Stimulated activated CD4-positive, alpha-beta T cell treated with anti-CD3 and anti-CD28 coated beads, Interleukin-15, amount 100 ng/mL, for 48 hours (primary cell): ENCODE results near the gene DHCR24.
"Not testable (repeated sequence)": the region's sequence is repeated elsewhere in the genome, so short reads cannot be mapped to it uniquely, and the experiment has no call there.

Experiments
- DNase-seq, 2 donors: peaks; one replicate each; pipeline ENCODE4 v3.0.0-alpha.2; 2020; ENCODE audit warnings: low read depth in 2 of 2

The DHCR24 gene

DNA sequence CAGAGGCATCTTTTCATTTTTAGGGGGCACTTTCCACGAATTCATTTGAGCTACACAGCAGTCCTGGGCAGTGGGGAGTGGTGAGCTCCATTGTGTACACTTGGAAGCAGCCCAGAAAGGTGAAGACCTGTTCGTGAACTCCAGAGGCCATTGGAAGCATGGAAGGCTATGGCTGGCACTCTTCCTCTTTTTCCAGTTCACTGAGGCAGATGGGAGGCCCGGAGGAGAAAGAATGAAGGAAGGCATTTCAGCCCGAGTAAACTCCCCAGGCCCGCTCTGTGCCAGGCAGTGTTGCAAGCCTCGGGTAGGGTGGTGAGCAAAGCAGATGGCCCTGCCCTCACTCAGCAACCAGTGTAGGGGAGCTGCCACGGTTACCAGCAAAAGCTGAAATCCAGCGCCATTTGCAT lies 673 bp upstream of the DHCR24 start:
- no peak for DNase-seq

- DNase-seq, result no peak
Observed at GRCh38 chr1:54885807-54886723, 930 bp downstream of the DHCR24 start.

GRCh38 chr1:54885237-54885679 lies 1.7 kb downstream of the DHCR24 start:
- DNase-seq, result no peak

DNA sequence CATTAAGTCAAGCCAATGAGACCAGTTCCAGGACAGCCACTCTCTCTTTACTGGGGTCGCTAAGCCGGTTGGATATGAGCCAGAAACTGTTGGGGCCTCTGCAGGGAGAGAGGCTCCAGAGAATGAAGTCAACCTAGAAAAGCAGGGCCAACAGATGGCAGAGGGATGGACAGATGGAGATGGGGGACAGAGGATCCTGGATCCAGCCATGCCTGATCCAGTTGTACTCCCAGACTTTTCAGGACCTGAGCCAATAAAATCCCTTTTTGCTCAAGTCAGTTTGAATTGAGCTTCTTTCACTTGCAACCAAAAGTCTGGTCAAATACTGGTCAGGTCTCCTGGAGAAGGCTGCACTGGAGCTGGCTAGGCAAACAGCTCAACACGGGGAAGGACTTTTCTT lies 2.2 kb downstream of the DHCR24 start:
- DNase-seq, result no peak

DNA sequence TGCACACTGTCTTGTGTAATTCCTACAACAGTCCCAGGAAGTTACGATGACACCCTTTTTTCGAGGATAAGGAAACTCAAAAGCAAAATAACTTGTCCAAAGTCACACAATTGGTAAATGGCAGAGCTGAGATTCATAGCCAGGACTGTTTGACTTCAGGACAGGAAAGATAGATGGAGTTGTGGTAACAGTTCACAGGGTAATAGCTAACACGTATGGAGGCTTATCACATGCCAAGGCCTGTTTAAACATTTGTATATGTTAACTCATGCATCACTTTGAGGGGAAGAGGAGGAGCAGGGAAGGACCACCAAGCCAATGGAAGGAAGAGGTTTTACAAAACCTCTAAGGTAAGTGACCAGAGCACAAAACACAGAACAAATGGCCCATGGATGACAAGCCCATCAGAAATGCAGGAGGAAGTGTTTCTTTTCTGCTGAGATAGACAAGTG lies 2.8 kb downstream of the DHCR24 start:
- DNase-seq, result no peak

- no peak for DNase-seq
Observed at GRCh38 chr1:54883349-54884102, 3.5 kb downstream of the DHCR24 start.

- DNase-seq, result no peak
Observed at GRCh38 chr1:54882519-54882918, 4.5 kb downstream of the DHCR24 start.

GRCh38 chr1:54881604-54882003 lies 5.4 kb downstream of the DHCR24 start:
- DNase-seq, result not testable (repeated sequence)

- DNase-seq, result no peak
Observed at GRCh38 chr1:54879872-54880271, 7.1 kb downstream of the DHCR24 start.

DNA sequence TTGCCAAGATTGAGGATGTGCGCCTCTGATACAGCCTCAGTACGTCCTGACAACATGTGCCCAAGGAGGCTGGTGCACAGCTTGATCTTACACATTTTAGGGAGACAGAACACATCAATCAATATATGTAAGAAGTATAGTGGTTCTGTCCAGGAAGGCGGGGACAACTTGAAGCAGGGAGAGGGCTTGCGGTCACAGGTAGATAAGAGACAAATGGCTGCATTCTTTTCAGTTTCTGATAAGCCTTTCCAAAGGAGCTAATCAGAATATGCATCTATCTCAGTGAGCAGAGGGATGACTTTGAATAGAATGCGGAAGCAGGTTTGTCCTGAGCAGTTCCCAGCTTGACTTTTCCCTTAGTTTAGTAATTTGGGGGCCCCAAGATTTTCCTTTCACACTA lies 10.2 kb downstream of the DHCR24 start:
- no peak for DNase-seq

DNA sequence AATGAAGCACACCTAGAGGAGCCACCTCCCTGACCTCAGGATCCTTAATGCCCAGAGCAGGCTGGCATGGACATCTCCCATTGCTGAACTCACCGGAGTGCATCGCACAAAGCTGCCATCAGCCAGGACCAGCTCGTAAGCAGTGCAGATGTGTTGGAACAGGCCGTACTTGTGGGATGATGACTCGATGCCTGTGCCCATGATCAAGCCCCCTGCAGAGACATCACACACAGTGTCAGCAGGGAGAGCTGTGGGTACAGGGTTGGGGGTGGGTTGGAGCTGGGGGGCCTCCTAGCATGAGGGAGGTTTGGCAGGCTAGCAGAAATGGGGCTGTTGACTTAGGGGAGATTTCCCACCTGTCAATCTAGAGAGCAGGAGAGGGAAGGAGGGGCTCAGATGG lies 12.0 kb downstream of the DHCR24 start:
- DNase-seq, result no peak

DNA sequence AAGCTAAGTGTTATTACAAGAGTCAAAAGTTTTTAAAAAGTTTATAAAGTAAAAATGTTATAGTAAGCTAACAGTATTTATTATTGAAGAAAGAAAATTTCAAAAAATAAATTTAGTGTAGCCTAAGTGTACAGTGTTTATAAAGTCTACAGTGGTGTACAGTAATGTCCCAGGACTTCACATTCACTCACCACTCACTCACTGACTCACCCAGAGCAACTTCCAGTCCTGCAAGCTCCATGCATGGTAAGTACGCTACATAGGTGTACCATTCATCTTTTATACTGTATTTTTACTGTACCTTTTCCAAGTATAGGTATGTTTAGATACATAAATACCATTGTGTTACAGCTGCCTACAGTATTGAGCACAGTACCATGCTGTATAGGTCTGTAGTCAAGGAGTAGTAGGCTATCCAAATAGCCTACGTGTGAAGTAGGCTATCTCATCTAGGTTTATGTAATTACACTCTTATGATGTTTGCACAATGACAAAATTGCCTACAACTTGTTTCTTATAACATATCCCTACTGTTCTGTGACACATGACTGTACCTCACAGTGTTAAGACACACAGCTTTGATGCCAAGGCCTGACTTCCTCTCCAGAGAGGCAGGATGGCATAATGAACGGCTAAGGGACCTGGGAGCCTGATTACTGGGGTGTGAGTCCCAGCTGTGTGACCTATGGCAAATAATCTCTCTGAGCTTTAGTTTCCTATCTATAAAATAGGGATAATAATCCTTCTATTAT lies 12.7 kb downstream of the DHCR24 start:
- DNase-seq, result no peak

DNA sequence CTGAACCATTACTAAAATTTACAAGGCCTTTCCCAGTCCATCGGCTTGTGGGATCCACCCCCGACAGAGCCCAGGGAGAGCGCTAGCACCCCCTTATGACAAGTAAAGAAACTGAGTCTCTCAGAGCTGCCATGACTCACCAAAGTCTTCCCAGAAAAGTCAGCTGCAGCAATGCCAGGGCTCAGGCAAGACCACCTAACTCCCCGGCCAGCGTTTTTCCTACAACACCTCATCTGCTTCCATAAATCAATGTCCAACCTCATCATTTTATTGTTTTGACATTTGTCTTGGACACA lies 15.0 kb downstream of the DHCR24 start:
- no peak for DNase-seq

- no peak for DNase-seq
Observed at GRCh38 chr1:54871275-54872035, 15.5 kb downstream of the DHCR24 start.

GRCh38 chr1:54870869-54871268 lies 16.1 kb downstream of the DHCR24 start:
- no peak for DNase-seq

DNA sequence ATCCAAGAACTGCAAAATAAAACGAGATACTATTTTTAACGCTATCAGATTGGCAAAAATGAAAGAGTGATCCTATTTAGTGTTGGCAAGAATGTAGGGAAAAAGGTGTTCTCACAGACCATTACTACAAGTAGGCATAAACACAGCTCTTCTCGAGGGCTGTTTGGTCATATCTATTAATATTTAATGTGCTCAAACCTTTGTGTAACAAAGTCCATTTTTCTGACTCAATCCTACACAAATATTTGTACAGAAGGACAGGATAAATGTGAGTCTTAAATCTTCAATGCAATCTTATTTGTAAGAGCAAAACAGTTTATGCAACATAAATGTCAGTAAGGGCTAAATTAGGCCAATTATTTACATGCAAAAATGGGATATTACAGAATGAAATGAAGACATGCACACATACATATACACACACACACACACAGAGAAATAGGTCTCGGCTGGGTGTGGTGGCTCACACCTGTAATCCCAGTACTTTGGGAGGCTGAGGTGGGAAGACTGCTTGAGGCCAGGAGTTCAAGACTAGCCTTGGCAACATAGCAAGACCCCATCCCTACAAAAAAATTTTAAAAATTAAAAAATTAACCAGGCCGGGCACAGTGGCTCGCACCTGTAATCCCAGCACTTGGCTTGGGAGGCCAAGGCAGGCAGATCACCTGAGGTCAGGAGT lies 17.7 kb downstream of the DHCR24 start:
- no peak for DNase-seq

DNA sequence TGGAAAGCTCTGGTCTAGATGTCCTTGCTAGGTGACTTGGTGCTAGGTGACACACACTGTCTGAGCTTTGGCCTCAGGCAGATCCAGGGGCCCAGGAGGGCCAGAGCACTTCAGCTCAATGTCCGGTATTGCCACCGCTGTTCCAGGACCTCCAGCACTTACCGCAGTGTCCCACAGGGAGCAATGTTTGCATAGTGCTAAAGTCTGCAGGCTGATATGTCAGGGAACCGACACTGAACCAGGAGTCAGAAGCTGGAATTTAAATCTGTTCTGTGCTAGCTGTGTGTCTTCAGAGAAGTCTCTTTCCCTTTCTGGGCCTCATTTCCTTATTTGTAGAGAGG lies 19.3 kb downstream of the DHCR24 start:
- DNase-seq, result no peak

- DNase-seq, result no peak
Observed at GRCh38 chr1:54866801-54867716, 19.9 kb downstream of the DHCR24 start.

GRCh38 chr1:54865238-54866073 lies 21.5 kb downstream of the DHCR24 start:
- DNase-seq, result no peak
